ENCODE results near the gene INTS13.

Gene INTS13

DNA sequence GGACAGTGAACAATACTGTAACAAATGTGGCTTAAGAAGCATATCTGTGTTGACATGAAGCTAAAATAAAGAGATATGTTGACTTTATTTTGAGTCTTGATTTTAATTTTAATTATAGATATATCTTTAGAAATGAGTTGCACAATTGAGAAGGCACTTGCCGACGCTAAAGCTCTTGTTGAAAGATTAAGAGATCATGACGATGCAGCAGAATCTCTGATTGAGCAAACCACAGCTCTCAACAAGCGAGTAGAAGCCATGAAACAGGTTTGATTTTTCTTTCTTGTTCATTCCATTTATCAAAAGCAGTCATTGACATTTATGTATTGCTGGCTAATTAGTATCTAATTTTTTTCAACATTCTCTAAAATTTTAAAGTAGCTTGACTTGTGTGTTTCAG lies 16.2 kb upstream of the INTS13 start:
- peak overlapping the region; percentile 69 for H3K27ac ChIP-seq
- H3K4me3 ChIP-seq (ENCODE audit: low read depth in 1 of 2, low read length in 1 of 2) = no peak overlapping the region
- H3K36me3 ChIP-seq = peaks cover 27% of the 10 kb centered on the region
- H3K9me3 ChIP-seq = no peaks in the 10 kb centered on the region
- peaks cover 26 to 27% of the 10 kb centered on the region in 2 experiments for H3K4me1 ChIP-seq (ENCODE audit: control insufficient read depth in 1 of 2, insufficient read depth in 1 of 2, low read depth in 1 of 2, low read length in 1 of 2)
- H3K27me3 ChIP-seq = no peaks in the 10 kb centered on the region
- TF ChIP-seq, protein P1, sequence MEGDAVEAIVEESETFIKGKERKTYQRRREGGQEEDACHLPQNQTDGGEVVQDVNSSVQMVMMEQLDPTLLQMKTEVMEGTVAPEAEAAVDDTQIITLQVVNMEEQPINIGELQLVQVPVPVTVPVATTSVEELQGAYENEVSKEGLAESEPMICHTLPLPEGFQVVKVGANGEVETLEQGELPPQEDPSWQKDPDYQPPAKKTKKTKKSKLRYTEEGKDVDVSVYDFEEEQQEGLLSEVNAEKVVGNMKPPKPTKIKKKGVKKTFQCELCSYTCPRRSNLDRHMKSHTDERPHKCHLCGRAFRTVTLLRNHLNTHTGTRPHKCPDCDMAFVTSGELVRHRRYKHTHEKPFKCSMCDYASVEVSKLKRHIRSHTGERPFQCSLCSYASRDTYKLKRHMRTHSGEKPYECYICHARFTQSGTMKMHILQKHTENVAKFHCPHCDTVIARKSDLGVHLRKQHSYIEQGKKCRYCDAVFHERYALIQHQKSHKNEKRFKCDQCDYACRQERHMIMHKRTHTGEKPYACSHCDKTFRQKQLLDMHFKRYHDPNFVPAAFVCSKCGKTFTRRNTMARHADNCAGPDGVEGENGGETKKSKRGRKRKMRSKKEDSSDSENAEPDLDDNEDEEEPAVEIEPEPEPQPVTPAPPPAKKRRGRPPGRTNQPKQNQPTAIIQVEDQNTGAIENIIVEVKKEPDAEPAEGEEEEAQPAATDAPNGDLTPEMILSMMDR (IDR thresholded peaks at IDR 0.05) = no peak

DNA sequence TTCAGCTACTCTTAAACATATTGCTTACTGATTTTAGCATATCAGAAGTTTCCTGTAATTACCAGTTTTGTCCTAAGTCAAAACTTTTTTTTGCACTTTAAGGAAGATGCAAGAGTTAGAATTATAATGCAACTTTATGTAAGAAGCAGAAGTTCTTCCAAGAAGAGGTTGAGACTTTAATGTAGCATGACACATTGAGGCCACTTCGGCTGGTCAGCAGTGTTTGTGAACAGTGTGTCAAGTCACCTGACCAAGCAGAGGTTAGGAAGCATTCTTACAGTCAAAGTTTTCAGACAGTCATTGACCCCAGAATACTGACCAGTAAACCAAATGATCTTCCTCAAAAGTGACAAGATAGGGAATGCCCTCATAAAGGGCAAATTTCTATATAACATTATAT lies 15.7 kb upstream of the INTS13 start:
- Histone ChIP-seq H3K4me3 (ENCODE audit: low read depth in 1 of 2, low read length in 1 of 2) (no peak overlapping the region), H3K36me3 (peaks cover 21% of the 10 kb centered on the region), H3K9me3 (no peaks in the 10 kb centered on the region), H3K4me1 (ENCODE audit: control insufficient read depth in 1 of 2, insufficient read depth in 1 of 2, low read depth in 1 of 2, low read length in 1 of 2) (peaks cover 26 to 27% of the 10 kb centered on the region in 2 experiments), H3K27ac (peak overlapping the region; percentile 69), H3K27me3 (no peaks in the 10 kb centered on the region)
- TF ChIP-seq, protein P1 (IDR thresholded peaks at IDR 0.05) = no peak

- Histone ChIP-seq H3K36me3 (no peaks in the 10 kb centered on the region), H3K4me1 (ENCODE audit: control insufficient read depth in 1 of 2, insufficient read depth in 1 of 2, low read depth in 1 of 2, low read length in 1 of 2) (peaks cover 16 to 17% of the 10 kb centered on the region in 2 experiments)
These were observed 10.5 kb upstream of the INTS13 start for GRCh38 chr12:26948309-26948708.

GRCh38 chr12:26941215-26941594 lies 3.4 kb upstream of the INTS13 start:
- no peaks in the 10 kb centered on the region for H3K27me3 ChIP-seq
- no peaks in the 10 kb centered on the region for H3K9me3 ChIP-seq
- H3K27ac ChIP-seq = peak overlapping the region; percentile 48
- H3K36me3 ChIP-seq = no peaks in the 10 kb centered on the region
- TF ChIP-seq, protein P1 (IDR thresholded peaks at IDR 0.05) = no peak
- peaks cover 50% of the 10 kb centered on the region in 2 experiments for H3K4me1 ChIP-seq (ENCODE audit: control insufficient read depth in 1 of 2, insufficient read depth in 1 of 2, low read depth in 1 of 2, low read length in 1 of 2)
- no peak overlapping the region for H3K4me3 ChIP-seq (ENCODE audit: low read depth in 1 of 2, low read length in 1 of 2)

More at GRCh38 chr12:26948309-26948708, 10.5 kb upstream of the INTS13 start:
- H3K27ac ChIP-seq = no peak overlapping the region
- H3K27me3 ChIP-seq = no peaks in the 10 kb centered on the region
- no peaks in the 10 kb centered on the region for H3K9me3 ChIP-seq
- TF ChIP-seq, protein P1 (IDR thresholded peaks at IDR 0.05) = no peak
- H3K4me3 ChIP-seq (ENCODE audit: low read depth in 1 of 2, low read length in 1 of 2) = no peak overlapping the region

DNA sequence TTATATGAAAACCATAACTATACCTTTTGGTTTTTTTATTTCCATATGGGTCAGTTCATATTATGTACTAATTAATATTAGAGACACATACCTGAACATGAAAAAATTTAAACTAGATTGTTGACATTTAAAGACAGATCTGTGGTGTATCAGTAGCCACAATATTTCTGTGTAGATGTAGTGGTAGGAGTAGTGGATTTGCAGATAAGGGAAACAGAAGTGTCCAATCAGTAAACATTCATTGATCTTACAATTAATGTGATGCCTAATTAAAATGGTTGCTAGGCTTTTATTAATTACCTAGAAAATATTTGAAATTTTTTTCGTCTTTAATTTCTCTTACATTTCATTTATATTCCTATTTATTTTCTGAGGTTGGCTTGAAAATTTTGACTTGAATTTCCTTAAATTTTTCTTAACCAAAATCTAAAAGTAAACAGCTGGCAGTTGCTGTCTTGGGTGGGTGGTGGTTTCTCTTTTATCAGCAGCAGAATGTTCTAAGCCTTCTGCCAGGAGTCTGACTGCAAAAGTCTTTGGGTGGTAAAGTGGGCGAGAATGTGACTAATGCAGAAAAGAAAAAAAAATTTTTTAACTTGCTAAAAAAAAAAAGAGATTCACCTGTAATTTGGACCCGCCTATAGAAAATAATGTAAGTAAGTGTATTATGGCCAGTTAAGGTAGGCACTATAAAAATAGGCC lies 2.9 kb upstream of the INTS13 start:
- TF ChIP-seq, protein P1 (IDR thresholded peaks at IDR 0.05) = no peak
- H3K9me3 ChIP-seq = no peaks in the 10 kb centered on the region
- H3K4me3 ChIP-seq (ENCODE audit: low read depth in 1 of 2, low read length in 1 of 2) = peak overlapping the region in 1 of 2 experiments; percentile 81
- H3K27ac ChIP-seq = peak overlapping the region; percentile 95
- H3K27me3 ChIP-seq = no peaks in the 10 kb centered on the region
- H3K36me3 ChIP-seq = no peaks in the 10 kb centered on the region
- H3K4me1 ChIP-seq (ENCODE audit: control insufficient read depth in 1 of 2, insufficient read depth in 1 of 2, low read depth in 1 of 2, low read length in 1 of 2) = peaks cover 54 to 55% of the 10 kb centered on the region in 2 experiments

Data from neutrophil (primary cell).